ENCODE data around the gene U2AF2. TPM values are rescaled to one million over a fixed set of nuclear protein-coding genes. Genes with fewer than 3 reads are reported as not detected.

U2AF2 gene
- polyA plus RNA-seq, 3 donors, result 5.3 to 166 (median 5.4) TPM

DNA sequence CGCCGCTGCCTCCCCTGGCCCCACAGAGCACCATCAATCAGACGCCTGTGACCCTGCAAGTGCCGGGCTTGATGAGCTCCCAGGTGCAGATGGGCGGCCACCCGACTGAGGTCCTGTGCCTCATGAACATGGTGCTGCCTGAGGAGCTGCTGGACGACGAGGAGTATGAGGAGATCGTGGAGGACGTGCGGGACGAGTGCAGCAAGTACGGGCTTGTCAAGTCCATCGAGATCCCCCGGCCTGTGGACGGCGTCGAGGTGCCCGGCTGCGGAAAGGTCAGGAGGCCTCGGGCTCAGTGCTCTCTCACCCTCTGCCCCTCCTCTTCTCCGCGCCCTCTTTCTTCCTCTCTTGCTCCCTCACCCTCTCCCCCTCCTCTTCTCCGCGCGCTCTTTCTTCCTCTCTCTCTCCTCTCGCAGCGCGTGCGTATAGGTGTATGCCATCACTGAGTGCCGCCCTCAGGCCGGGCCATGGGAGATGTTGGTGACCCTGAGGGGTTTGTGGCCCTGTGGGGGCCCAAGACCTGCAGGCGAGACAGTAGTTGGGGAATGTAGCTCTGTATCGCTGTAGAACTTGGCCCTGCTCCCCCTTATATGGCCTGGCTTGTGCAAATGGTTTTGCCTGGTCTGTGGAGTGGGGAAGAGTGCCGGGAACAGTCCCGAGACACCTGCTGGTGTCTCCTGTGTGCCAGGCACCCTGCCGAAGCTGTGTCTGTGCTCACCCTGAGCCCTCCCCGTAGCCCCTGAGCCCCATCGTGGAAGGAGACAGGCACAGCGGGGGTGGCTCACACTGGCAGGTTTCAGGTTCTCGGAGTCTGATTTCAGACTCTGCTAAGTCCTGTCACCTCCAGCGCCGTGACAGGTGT, 14.8 kb downstream of the U2AF2 start:
- H3K27me3 ChIP-seq (ENCODE audit: control insufficient read depth in 2 of 2, insufficient read depth in 2 of 2, low read length in 2 of 2), result no peaks in the 10 kb centered on the region
- H3K4me1 ChIP-seq (ENCODE audit: control insufficient read depth in 1 of 2, insufficient read depth in 2 of 2, low read length in 2 of 2), result peaks cover 4 to 5% of the 10 kb centered on the region in 2 donors
- H3K9ac ChIP-seq (ENCODE audit: insufficient read depth, low read length, poor library complexity, severe bottlenecking), result no peak overlapping the region
- Mint-ChIP-seq H3K27me3 (ENCODE audit: low read depth in 3 of 3) (no peaks in the 10 kb centered on the region), H3K4me1 (peaks cover 12% of the 10 kb centered on the region), H3K4me3 (no peak overlapping the region), H3K36me3 (peaks cover 72 to 92% of the 10 kb centered on the region in 2 donors), H3K27ac (peak overlapping the region in 1 of 7 donors; percentile 30), H3K9me3 (peaks cover 0 to 2% (median 0%) of the 10 kb centered on the region in 7 donors)
- no peaks in the 10 kb centered on the region for H3K9me3 ChIP-seq (replicated peaks in 1 of 2; ENCODE audit: control insufficient read depth in 1 of 2, insufficient read depth in 1 of 2, low read length in 2 of 2)
- no peak overlapping the region for H2AFZ ChIP-seq (ENCODE audit: insufficient read depth, low read depth, low read length, poor library complexity, severe bottlenecking)
- no peak overlapping the region for H3K27ac ChIP-seq (ENCODE audit: low read depth in 1 of 2, low read length in 2 of 2)
- TF ChIP-seq, protein P1, sequence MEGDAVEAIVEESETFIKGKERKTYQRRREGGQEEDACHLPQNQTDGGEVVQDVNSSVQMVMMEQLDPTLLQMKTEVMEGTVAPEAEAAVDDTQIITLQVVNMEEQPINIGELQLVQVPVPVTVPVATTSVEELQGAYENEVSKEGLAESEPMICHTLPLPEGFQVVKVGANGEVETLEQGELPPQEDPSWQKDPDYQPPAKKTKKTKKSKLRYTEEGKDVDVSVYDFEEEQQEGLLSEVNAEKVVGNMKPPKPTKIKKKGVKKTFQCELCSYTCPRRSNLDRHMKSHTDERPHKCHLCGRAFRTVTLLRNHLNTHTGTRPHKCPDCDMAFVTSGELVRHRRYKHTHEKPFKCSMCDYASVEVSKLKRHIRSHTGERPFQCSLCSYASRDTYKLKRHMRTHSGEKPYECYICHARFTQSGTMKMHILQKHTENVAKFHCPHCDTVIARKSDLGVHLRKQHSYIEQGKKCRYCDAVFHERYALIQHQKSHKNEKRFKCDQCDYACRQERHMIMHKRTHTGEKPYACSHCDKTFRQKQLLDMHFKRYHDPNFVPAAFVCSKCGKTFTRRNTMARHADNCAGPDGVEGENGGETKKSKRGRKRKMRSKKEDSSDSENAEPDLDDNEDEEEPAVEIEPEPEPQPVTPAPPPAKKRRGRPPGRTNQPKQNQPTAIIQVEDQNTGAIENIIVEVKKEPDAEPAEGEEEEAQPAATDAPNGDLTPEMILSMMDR (IDR thresholded peaks at IDR 0.05), result no peak
- H3K36me3 ChIP-seq (replicated peaks in 1 of 2; ENCODE audit: control insufficient read depth in 1 of 2, insufficient read depth in 2 of 2, low read length in 2 of 2), result peaks cover 67 to 85% of the 10 kb centered on the region in 2 donors
- H3K79me2 ChIP-seq (ENCODE audit: insufficient read depth, low read length), result peaks cover 90% of the 10 kb centered on the region
- no peak overlapping the region for H3K4me2 ChIP-seq (replicated peaks; ENCODE audit: extremely low read depth, low read length, poor library complexity, severe bottlenecking)
- DNase-seq, result no peak
- 88% methylated on average over 26 of the region's 43 CpGs for WGBS (ENCODE audit: insufficient coverage)
- H4K20me1 ChIP-seq (ENCODE audit: insufficient read depth, low read length), result peaks cover 98% of the 10 kb centered on the region
- intact Hi-C loops (cut with micrococcal nuclease), result loop anchor here in 1 of 2 donors (2.0 kb wide), 1 partner anchor 13 kb away; no protein-coding TSS in a partner anchor
- no peak overlapping the region for H3K4me3 ChIP-seq (replicated peaks in 1 of 3; ENCODE audit: low read depth in 2 of 3, low read length in 3 of 3)

DNA sequence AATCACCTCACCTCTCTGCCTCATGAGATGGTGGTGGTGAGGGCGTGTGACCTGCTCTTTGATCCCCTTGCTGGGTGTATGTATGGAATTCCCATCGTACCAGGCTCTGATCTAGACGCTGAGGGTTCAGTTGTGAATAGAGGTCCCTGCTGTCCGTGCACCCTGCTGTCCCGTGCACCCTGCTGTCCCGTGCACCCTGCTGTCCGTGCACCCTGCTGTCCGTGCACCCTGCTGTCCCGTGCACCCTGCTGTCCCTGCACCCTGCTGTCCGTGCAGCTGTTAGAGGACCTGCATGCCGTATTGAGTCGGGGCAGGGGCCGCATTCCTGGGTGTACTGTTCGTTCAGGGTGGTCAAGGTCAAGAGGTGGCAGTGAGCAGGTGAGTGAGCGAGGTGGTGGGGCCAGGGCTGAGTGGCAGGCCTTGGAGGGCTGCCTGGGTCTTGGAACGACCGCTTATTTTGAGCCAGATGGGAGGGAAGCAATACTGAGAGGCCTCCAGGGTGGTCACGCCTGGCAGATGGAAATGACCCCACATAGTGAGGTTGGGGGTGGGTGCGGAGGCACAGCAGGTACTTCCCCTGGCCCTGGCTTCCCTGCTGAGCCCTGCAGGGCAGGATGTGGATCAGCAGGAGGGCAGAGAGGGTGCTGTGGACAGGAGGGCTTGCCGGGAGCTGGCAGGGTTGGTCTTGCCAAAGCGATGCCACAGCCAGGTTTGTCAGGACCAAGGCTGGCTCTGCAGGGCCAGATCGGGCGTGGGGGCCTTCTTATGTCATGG, 15.6 kb downstream of the U2AF2 start:
- peaks cover 68 to 86% of the 10 kb centered on the region in 2 donors for H3K36me3 Mint-ChIP-seq
- peaks cover 0 to 2% (median 0%) of the 10 kb centered on the region in 7 donors for H3K9me3 Mint-ChIP-seq
- Histone ChIP-seq H3K4me3 (replicated peaks in 1 of 3; ENCODE audit: low read depth in 2 of 3, low read length in 3 of 3) (no peak overlapping the region), H3K36me3 (replicated peaks in 1 of 2; ENCODE audit: control insufficient read depth in 1 of 2, insufficient read depth in 2 of 2, low read length in 2 of 2) (peaks cover 62 to 77% of the 10 kb centered on the region in 2 donors), H3K27me3 (ENCODE audit: control insufficient read depth in 2 of 2, insufficient read depth in 2 of 2, low read length in 2 of 2) (no peaks in the 10 kb centered on the region), H3K4me1 (ENCODE audit: control insufficient read depth in 1 of 2, insufficient read depth in 2 of 2, low read length in 2 of 2) (peaks cover 5 to 7% of the 10 kb centered on the region in 2 donors), H3K4me2 (replicated peaks; ENCODE audit: extremely low read depth, low read length, poor library complexity, severe bottlenecking) (no peak overlapping the region), H3K27ac (ENCODE audit: low read depth in 1 of 2, low read length in 2 of 2) (peak overlapping the region in 1 of 2 donors; percentile 14), H3K79me2 (ENCODE audit: insufficient read depth, low read length) (peaks cover 87% of the 10 kb centered on the region), H4K20me1 (ENCODE audit: insufficient read depth, low read length) (peaks cover 91% of the 10 kb centered on the region), H2AFZ (ENCODE audit: insufficient read depth, low read depth, low read length, poor library complexity, severe bottlenecking) (no peak overlapping the region), H3K9me3 (replicated peaks in 1 of 2; ENCODE audit: control insufficient read depth in 1 of 2, insufficient read depth in 1 of 2, low read length in 2 of 2) (no peaks in the 10 kb centered on the region), H3K9ac (ENCODE audit: insufficient read depth, low read length, poor library complexity, severe bottlenecking) (no peak overlapping the region)
- intact Hi-C loops (cut with micrococcal nuclease), result loop anchor here in 1 of 2 donors (2.0 kb wide), 1 partner anchor 14 kb away; no protein-coding TSS in a partner anchor
- TF ChIP-seq, protein P1 (IDR thresholded peaks at IDR 0.05), result no peak
- DNase-seq, result peak in 2 of 3 donors; percentile 14 to 47
- no peaks in the 10 kb centered on the region for H3K27me3 Mint-ChIP-seq (ENCODE audit: low read depth in 3 of 3)
- WGBS (ENCODE audit: insufficient coverage), result 94% methylated on average over 22 of the region's 23 CpGs
- H3K4me1 Mint-ChIP-seq, result peaks cover 12% of the 10 kb centered on the region
- H3K4me3 Mint-ChIP-seq, result no peak overlapping the region
- H3K27ac Mint-ChIP-seq, result peak overlapping the region in 5 of 7 donors; percentile 11 to 68 (median 48)

All from CD14-positive monocyte (primary cell).